OCI-LY1 (cell line): ENCODE measurements around the gene MICU1.

Experiments
- H2AFZ ChIP-seq: fragments of 200-600 bp; sonication (generic), shearing (Covaris generic); 2 replicates; pipeline ENCODE4 v1.6.0; 2014; ENCODE audit warnings: antibody characterized with exemption, mild to moderate bottlenecking, low read length
- H3F3A ChIP-seq: fragments of 200-600 bp; sonication (generic), shearing (Covaris generic); 2 replicates; pipeline ENCODE4 v1.6.0; 2014; ENCODE audit warnings: mild to moderate bottlenecking, antibody characterized with exemption, low read length, moderate library complexity; ENCODE audit not compliant: insufficient read depth
- H3K27ac ChIP-seq: fragments of 200-600 bp; sonication (generic); 2 replicates; pipeline ENCODE4 v1.5.1; 2014; ENCODE audit warnings: low read length, mixed run types, mild to moderate bottlenecking, low read depth; ENCODE audit not compliant: poor library complexity, severe bottlenecking
- H3K27me3 ChIP-seq: fragments of 200-600 bp; sonication (generic); 2 replicates; pipeline ENCODE4 v1.6.0; 2014; ENCODE audit warnings: antibody characterized with exemption, mild to moderate bottlenecking, low read length, moderate library complexity; ENCODE audit not compliant: insufficient read depth
- H3K36me3 ChIP-seq: fragments of 200-600 bp; sonication (generic); 2 replicates; pipeline ENCODE4 v1.6.1; 2014; ENCODE audit warnings: mild to moderate bottlenecking, antibody characterized with exemption, low read length, moderate library complexity, mixed read lengths; ENCODE audit not compliant: insufficient read depth
- H3K4me1 ChIP-seq: fragments of 200-600 bp; sonication (generic); 2 replicates; pipeline ENCODE4 v1.5.1; 2014; ENCODE audit warnings: mild to moderate bottlenecking, low read length, moderate library complexity; ENCODE audit not compliant: insufficient read depth, severe bottlenecking
- H3K4me2 ChIP-seq: fragments of 200-600 bp; sonication (generic), shearing (Covaris generic); 2 replicates; pipeline ENCODE4 v1.6.1; 2014; ENCODE audit warnings: low read length
- H3K4me3 ChIP-seq: fragments of 200-600 bp; sonication (generic); 2 replicates; pipeline ENCODE4 v1.5.1; 2014; ENCODE audit warnings: low read length, low read depth, mild to moderate bottlenecking, mixed read lengths; ENCODE audit not compliant: poor library complexity, severe bottlenecking
- H3K79me2 ChIP-seq: fragments of 200-600 bp; shearing (Covaris generic); 2 replicates; pipeline ENCODE4 v1.6.1; 2016; ENCODE audit warnings: mixed run types, low read length, mixed read lengths; ENCODE audit not compliant: insufficient read depth
- H3K9ac ChIP-seq: fragments of 200-600 bp; sonication (generic), shearing (Covaris generic); 2 replicates; pipeline ENCODE4 v1.6.1; 2014; ENCODE audit warnings: mild to moderate bottlenecking, low read length, mixed read lengths
- H3K9me2 ChIP-seq: fragments of 200-600 bp; sonication (generic), shearing (Covaris generic); 2 replicates; pipeline ENCODE4 v1.6.1; 2014; ENCODE audit warnings: low read depth, mild to moderate bottlenecking, low read length, mixed read lengths
- H3K9me3 ChIP-seq: fragments of 200-600 bp; shearing (Covaris generic); 2 replicates; pipeline ENCODE4 v1.6.1; 2014; ENCODE audit warnings: low read length, mixed read lengths
- H4K20me1 ChIP-seq: fragments of 200-600 bp; sonication (generic), shearing (Covaris generic); 2 replicates; pipeline ENCODE4 v1.6.0; 2016; ENCODE audit warnings: mild to moderate bottlenecking, low read length; ENCODE audit not compliant: insufficient read depth
- CTCF ChIP-seq: fragments of 200-600 bp; sonication (generic), shearing (Covaris generic); IDR thresholded peaks from 2 replicates; pipeline ENCODE4 v1.5.1; 2017; ENCODE audit warnings: mild to moderate bottlenecking, antibody characterized with exemption, low read length, moderate library complexity, mixed read lengths
- EZH2 ChIP-seq: fragments of 200-600 bp; sonication (generic), shearing (Covaris generic); IDR thresholded peaks from 2 replicates; pipeline ENCODE4 v1.8.0; 2017; ENCODE audit warnings: borderline replicate concordance, mixed run types, mild to moderate bottlenecking, antibody characterized with exemption, low read length, moderate library complexity, mixed read lengths

Gene MICU1

GRCh38 chr10:72541337-72541736, 84.5 kb downstream of the MICU1 start:
- Histone ChIP-seq H2AFZ (no peak overlapping the region), H3K9ac (no peak overlapping the region), H3K36me3 (peaks cover 28% of the 10 kb centered on the region), H3K79me2 (no peaks in the 10 kb centered on the region), H3K9me2 (no peaks in the 10 kb centered on the region), H3K9me3 (peaks cover 23% of the 10 kb centered on the region), H3K4me3 (no peak overlapping the region), H3K4me2 (no peak overlapping the region), H3K27ac (no peak overlapping the region), H3K27me3 (no peaks in the 10 kb centered on the region), H3F3A (no peaks in the 10 kb centered on the region), H3K4me1 (no peaks in the 10 kb centered on the region), H4K20me1 (no peaks in the 10 kb centered on the region)
- TF ChIP-seq EZH2, result no peak
- no peak for TF ChIP-seq CTCF

- Histone ChIP-seq H3K36me3 (peaks cover 28% of the 10 kb centered on the region), H4K20me1 (no peaks in the 10 kb centered on the region), H3K27ac (no peak overlapping the region), H3K9me3 (peaks cover 23% of the 10 kb centered on the region), H3K4me1 (no peaks in the 10 kb centered on the region), H3F3A (no peaks in the 10 kb centered on the region), H3K4me2 (no peak overlapping the region), H3K4me3 (no peak overlapping the region), H2AFZ (no peak overlapping the region), H3K9me2 (no peaks in the 10 kb centered on the region), H3K27me3 (no peaks in the 10 kb centered on the region), H3K9ac (no peak overlapping the region), H3K79me2 (no peaks in the 10 kb centered on the region)
- TF ChIP-seq EZH2, result no peak
- no peak for TF ChIP-seq CTCF
Observed at GRCh38 chr10:72540193-72540807, 85.6 kb downstream of the MICU1 start.

GRCh38 chr10:72539137-72539536, 86.7 kb downstream of the MICU1 start:
- H3K36me3 ChIP-seq, result peaks cover 28% of the 10 kb centered on the region
- H3K4me1 ChIP-seq, result no peaks in the 10 kb centered on the region
- no peak overlapping the region for H3K27ac ChIP-seq
- H3K9me2 ChIP-seq, result no peaks in the 10 kb centered on the region
- TF ChIP-seq EZH2, result no peak
- TF ChIP-seq CTCF, result no peak
- H3K27me3 ChIP-seq, result no peaks in the 10 kb centered on the region
- H3K79me2 ChIP-seq, result no peaks in the 10 kb centered on the region
- no peak overlapping the region for H3K4me3 ChIP-seq
- H2AFZ ChIP-seq, result no peak overlapping the region
- no peaks in the 10 kb centered on the region for H3F3A ChIP-seq
- no peaks in the 10 kb centered on the region for H4K20me1 ChIP-seq
- H3K4me2 ChIP-seq, result no peak overlapping the region
- peaks cover 23% of the 10 kb centered on the region for H3K9me3 ChIP-seq
- H3K9ac ChIP-seq, result no peak overlapping the region
